DOHH2 (cell line): ENCODE data around the gene DNMT3A.

Source experiments
- H3F3A ChIP-seq: fragments of 200-600 bp; sonication (generic), shearing (Covaris generic); 2 replicates; pipeline ENCODE4 v1.6.0; 2016; ENCODE audit warnings: antibody characterized with exemption, mild to moderate bottlenecking; ENCODE audit not compliant: control insufficient read depth, insufficient read depth
- H3K27ac ChIP-seq: fragments of 200-600 bp; sonication (generic); 2 replicates; pipeline ENCODE4 v1.5.1; 2014; ENCODE audit warnings: low read depth, mild to moderate bottlenecking, low read length, moderate library complexity
- H3K27me3 ChIP-seq: fragments of 200-600 bp; sonication (generic); 2 replicates; pipeline ENCODE4 v1.6.1; 2014; ENCODE audit warnings: mild to moderate bottlenecking, low read length, mixed read lengths; ENCODE audit not compliant: control insufficient read depth
- H3K36me3 ChIP-seq: fragments of 200-600 bp; sonication (generic); 2 replicates; pipeline ENCODE4 v1.6.1; 2014; ENCODE audit warnings: mild to moderate bottlenecking, low read length, moderate library complexity, mixed read lengths; ENCODE audit not compliant: control insufficient read depth
- H3K4me1 ChIP-seq: fragments of 200-600 bp; sonication (generic); 2 replicates; pipeline ENCODE4 v1.6.1; 2014; ENCODE audit warnings: mild to moderate bottlenecking, low read length, mixed read lengths; ENCODE audit not compliant: control insufficient read depth
- H3K4me2 ChIP-seq: fragments of 200-600 bp; sonication (generic); 2 replicates; pipeline ENCODE4 v1.6.0; 2014; ENCODE audit warnings: mild to moderate bottlenecking, low read length, moderate library complexity
- H3K4me3 ChIP-seq: fragments of 200-600 bp; sonication (generic); 2 replicates; pipeline ENCODE4 v1.5.1; 2014; ENCODE audit warnings: mild to moderate bottlenecking, low read length, mixed read lengths
- H3K79me2 ChIP-seq: fragments of 200-600 bp; sonication (generic); 2 replicates; pipeline ENCODE4 v1.6.1; 2014; ENCODE audit warnings: mild to moderate bottlenecking, low read length, mixed read lengths; ENCODE audit not compliant: control insufficient read depth
- H3K9me2 ChIP-seq: fragments of 200-600 bp; sonication (generic); replicated peaks from 2 replicates; pipeline ENCODE4 v1.6.1; 2014; ENCODE audit warnings: mild to moderate bottlenecking, low read length, mixed read lengths; ENCODE audit not compliant: control insufficient read depth
- H3K9me3 ChIP-seq: fragments of 200-600 bp; sonication (generic); 2 replicates; pipeline ENCODE4 v1.6.1; 2014; ENCODE audit warnings: antibody characterized with exemption, low read length, mixed read lengths; ENCODE audit not compliant: control insufficient read depth, insufficient read depth
- H4K20me1 ChIP-seq: fragments of 200-600 bp; sonication (generic); 2 replicates; pipeline ENCODE4 v1.6.0; 2014; ENCODE audit warnings: low read depth, mild to moderate bottlenecking, antibody characterized with exemption, low read length, moderate library complexity; ENCODE audit not compliant: control insufficient read depth, insufficient read depth
- CTCF ChIP-seq: fragments of 200-600 bp; sonication (generic); IDR thresholded peaks from one replicate; pipeline ENCODE4 v1.5.1; 2014; ENCODE audit warnings: antibody characterized with exemption, mild to moderate bottlenecking, low read depth, low read length; ENCODE audit not compliant: poor library complexity, severe bottlenecking
- EZH2phosphoT487 ChIP-seq: fragments of 200-600 bp; sonication (generic); IDR thresholded peaks from 2 replicates; pipeline ENCODE4 v1.6.1; 2017; ENCODE audit warnings: borderline replicate concordance, mild to moderate bottlenecking, antibody characterized with exemption, low read length, moderate library complexity, mixed read lengths

DNMT3A gene

DNA sequence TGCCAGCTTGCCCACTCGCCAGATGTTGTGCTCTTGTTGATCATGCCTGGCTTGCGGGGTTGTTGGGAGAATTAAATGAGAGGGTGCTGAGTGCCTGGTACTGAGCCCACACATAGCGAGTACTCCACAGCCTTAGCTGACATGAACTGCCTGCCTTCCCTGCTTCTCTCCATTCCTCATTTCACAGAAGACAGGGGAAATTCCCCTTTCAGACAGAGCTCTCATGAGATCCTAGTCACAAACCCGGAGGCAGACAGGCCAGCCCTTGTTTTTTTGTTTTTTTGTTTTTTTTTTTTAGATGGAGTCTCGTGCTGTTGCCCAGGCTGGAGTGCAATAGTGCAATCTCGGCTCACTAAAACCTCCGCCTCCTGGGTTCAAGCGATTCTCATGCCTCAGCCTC, 17.1 kb upstream of the DNMT3A start:
- no peak overlapping the region for H3K27ac ChIP-seq
- no peaks in the 10 kb centered on the region for H3K79me2 ChIP-seq
- H3K4me3 ChIP-seq = no peak overlapping the region
- no peaks in the 10 kb centered on the region for H3K36me3 ChIP-seq
- TF ChIP-seq EZH2phosphoT487 (no peak), CTCF (no peak)
- no peaks in the 10 kb centered on the region for H3K9me2 ChIP-seq
- H4K20me1 ChIP-seq = no peaks in the 10 kb centered on the region
- no peak overlapping the region for H3K4me2 ChIP-seq
- H3F3A ChIP-seq = no peaks in the 10 kb centered on the region
- H3K4me1 ChIP-seq = peaks cover 17% of the 10 kb centered on the region
- peaks cover 12% of the 10 kb centered on the region for H3K27me3 ChIP-seq
- no peaks in the 10 kb centered on the region for H3K9me3 ChIP-seq

GRCh38 chr2:25358249-25358815, 16.6 kb upstream of the DNMT3A start:
- Histone ChIP-seq H3K4me1 (peaks cover 15% of the 10 kb centered on the region), H3K4me2 (no peak overlapping the region), H3K4me3 (no peak overlapping the region), H3K79me2 (no peaks in the 10 kb centered on the region), H4K20me1 (no peaks in the 10 kb centered on the region), H3K36me3 (no peaks in the 10 kb centered on the region), H3F3A (no peaks in the 10 kb centered on the region), H3K27ac (no peak overlapping the region), H3K27me3 (peaks cover 12% of the 10 kb centered on the region), H3K9me2 (no peaks in the 10 kb centered on the region), H3K9me3 (no peaks in the 10 kb centered on the region)
- TF ChIP-seq CTCF (no peak), EZH2phosphoT487 (no peak)

DNA sequence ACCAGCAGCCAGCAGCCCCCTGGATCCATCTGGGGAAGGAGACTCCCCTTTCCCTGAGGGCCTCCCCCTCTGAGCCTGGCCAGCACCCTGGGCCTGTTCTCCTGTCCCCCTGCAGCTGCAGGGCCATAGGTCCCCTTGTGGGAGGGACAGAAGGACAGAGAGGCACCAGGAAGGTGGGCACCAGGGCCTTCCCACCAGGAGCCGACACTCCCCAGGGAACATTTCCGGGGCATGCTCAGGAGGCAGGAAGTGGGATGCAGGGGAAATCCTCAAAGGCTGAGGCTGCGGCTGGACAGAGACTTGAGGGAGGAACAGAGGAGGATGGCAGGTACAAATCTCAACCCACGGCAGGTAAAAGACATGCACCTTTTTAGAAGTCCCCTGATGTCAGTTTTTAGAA, 14.4 kb upstream of the DNMT3A start:
- H3K4me1 ChIP-seq = no peaks in the 10 kb centered on the region
- TF ChIP-seq EZH2phosphoT487 (no peak), CTCF (no peak)
- H3K9me3 ChIP-seq = no peaks in the 10 kb centered on the region
- no peak overlapping the region for H3K4me3 ChIP-seq
- no peak overlapping the region for H3K4me2 ChIP-seq
- H3K27me3 ChIP-seq = peaks cover 23% of the 10 kb centered on the region
- H3F3A ChIP-seq = no peaks in the 10 kb centered on the region
- H3K79me2 ChIP-seq = no peaks in the 10 kb centered on the region
- no peak overlapping the region for H3K27ac ChIP-seq
- no peaks in the 10 kb centered on the region for H3K9me2 ChIP-seq
- no peaks in the 10 kb centered on the region for H4K20me1 ChIP-seq
- H3K36me3 ChIP-seq = no peaks in the 10 kb centered on the region
